GM21786 (cell line): ENCODE results near the gene MZF1.

Experiments used
- ATAC-seq: cut with Tn5 transposase; IDR thresholded peaks from one replicate; pipeline ENCODE4 v1.9.1; 2021; ENCODE audit not compliant: unreplicated experiment

The MZF1 gene

DNA sequence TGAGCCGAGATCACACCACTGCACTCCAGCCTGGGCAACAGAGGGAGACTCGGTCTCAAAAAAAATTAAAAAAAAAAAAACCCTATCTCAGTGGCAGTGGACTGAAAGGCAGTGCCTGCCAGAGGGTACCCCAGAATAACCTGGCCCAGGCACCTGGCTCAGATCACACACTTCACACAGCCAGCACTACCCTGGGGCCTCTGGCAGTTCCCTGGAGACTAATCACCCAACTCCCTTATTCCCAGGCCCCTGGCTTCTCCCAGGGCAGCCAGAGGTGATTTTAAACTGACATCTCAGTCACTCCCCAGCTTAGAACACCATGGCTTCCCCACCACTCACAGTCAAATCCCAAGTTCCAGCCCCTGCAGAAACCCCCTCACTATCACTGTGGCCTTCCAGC lies 57.9 kb downstream of the MZF1 start:
- no peak for ATAC-seq

DNA sequence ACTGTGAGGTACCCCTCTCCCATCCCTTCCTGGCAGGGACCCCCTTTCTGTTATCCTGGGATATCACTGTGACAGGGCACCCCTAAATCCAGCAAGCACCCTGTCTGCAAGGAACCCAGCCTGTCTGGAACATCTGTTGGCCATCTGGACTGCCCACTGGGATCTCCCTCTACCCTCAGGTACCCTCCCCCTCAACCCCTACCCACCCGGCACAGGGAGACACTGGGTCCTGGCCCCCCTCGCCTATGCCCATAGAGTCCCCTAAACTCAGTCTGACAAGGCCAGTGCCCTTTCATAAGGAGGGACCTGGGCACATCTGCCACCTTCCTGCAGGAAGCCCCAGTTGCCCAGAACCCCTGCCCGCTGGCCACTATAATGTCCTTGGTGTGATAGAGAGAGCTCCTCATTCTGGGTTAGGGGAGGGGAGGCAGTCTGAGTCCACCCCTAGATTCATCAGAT lies 58.5 kb downstream of the MZF1 start:
- no peak for ATAC-seq

DNA sequence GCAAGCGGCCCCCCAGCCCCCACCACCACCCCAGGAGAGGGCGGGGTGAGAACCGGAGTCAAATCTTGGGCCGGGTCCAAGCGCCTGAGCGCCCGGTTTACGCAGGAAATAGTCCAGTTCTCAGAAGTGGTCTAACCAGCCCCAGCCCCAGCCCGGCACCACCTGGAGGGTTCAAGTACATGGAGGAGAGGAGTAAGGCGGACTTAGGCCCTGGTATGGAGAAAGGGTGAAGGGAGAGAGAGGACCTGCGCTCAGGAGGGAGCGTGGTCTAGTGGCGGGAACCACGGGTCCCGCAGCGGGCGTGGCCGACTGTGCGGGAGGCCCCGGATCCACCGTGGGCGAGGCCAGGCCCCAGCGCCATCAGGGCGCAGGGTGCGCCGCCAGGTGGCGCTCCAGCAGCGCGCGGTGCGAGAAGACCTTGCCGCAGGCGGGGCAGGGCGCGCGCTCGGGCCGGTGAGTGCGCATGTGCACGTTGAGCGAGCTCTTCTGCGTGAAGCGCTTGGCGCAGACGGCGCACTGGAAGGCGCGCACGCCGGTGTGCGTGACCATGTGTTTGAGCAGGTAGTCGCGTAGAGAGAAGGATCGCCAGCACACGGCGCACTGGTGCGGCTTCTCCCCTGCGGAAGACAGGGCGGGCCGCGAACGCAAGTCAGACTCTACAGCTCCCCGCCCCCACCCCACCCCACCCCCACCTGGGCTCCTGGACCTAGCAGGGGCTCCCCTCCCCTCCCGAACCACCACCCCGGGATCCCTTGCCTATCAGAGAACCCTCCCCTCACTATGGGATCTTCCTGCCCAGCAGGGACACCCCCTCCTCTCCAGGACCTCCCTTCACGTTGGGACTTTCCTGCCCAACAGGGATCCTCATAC lies 59.2 kb downstream of the MZF1 start:
- ATAC-seq, result peak; percentile 71

DNA sequence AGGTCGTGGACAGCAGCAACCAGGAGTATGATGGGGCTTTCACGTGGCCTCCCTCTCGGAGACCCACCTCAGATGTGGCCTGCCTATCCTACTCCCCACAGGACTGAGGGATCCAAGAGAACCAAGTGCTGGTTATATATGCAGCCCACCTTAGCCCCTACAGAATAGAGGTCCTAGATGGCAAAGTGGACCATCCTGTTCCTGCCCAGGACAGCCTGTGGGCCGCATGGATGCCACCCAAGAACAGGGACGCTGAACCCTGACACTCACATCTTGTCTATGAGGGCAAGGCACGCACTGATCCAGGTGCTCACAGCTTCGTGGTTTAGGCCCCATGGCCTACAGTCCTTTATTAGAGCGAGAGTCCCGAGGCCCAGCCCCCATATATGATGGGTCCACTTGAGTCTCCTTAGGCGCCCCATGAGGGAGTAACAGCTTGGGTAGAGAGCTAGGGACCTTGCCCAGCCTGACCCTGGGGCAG lies 59.9 kb downstream of the MZF1 start:
- no peak for ATAC-seq
